Left colon (tissue), 2 donors: ENCODE results near the gene PSMD12. TPM values are rescaled to one million over a fixed set of nuclear protein-coding genes. Genes with fewer than 3 reads are reported as not detected.
"Not testable (repeated sequence)": the region's sequence is repeated elsewhere in the genome, so short reads cannot be mapped to it uniquely, and the experiment has no call there.

Source experiments
- ATAC-seq: fragments of 200-7000 bp; cut with Tn5 transposase; one replicate; pipeline ENCODE4 v1.9.1; 2020; ENCODE audit warnings: mild to moderate bottlenecking, moderate library complexity
- DNase-seq, 2 donors: peaks; one replicate each; pipeline ENCODE4 v3.0.0-alpha.2; 2020
- intact Hi-C, 2 donors: fragments of 100-400 bp; cut with DNase I in 1 of 2; cut with micrococcal nuclease in 1 of 2; formaldehyde crosslinking; loops; one replicate each; pipeline versions ENCODE4 v1.11.2 to v1.14.0; 2022; cut with DNase I, micrococcal nuclease
- total RNA-seq, 2 donors: library from RNA; stranded (reverse); fragmentation: NEBNext Ultra II Directional; extraction: Animal tissue kit (Norgen Biotek cat#: 25700); gene quantifications; one replicate each; pipeline ENCODE4 v1.2.1, GENCODE V29; 2021
- donor health status: DM: no; HTN: no; CAD: no.
- donor health status: DM: yes; HTN: yes; CAD: no.

PSMD12 gene
- total RNA-seq, 2 donors from 2014 or later, result 36.9 to 40.2 TPM

GRCh38 chr17:67390006-67390645 lies 23.7 kb upstream of the PSMD12 start:
- intact Hi-C loops, result no loop called here
- ATAC-seq (no peak), DNase-seq (no peak)

DNA sequence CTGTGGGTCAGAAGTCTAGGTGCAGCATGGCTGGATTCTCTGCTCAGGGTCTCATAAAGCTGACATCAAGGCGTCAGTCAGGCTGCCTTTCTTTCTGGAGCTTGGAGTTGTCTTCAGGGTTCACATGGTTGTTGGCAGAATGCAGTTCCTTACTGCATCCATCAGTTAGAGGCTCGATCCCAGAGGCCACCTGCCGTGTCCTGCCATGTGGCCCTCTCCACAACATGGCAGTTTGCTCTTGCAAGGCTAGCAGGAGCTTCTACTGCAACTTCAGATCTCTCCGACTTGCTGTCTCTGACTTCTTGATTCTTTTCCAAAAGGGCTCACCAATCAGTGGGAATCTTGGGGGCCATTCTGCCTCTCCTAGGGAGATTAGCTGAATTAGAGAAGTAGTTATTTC lies 22.6 kb upstream of the PSMD12 start:
- intact Hi-C loops, result no loop called here
- no peak for DNase-seq
- ATAC-seq, result no peak

- ATAC-seq, intact Hi-C loops, DNase-seq: not testable (repeated sequence)
Measured at GRCh38 chr17:67388536-67388935, 22.2 kb upstream of the PSMD12 start.

DNA sequence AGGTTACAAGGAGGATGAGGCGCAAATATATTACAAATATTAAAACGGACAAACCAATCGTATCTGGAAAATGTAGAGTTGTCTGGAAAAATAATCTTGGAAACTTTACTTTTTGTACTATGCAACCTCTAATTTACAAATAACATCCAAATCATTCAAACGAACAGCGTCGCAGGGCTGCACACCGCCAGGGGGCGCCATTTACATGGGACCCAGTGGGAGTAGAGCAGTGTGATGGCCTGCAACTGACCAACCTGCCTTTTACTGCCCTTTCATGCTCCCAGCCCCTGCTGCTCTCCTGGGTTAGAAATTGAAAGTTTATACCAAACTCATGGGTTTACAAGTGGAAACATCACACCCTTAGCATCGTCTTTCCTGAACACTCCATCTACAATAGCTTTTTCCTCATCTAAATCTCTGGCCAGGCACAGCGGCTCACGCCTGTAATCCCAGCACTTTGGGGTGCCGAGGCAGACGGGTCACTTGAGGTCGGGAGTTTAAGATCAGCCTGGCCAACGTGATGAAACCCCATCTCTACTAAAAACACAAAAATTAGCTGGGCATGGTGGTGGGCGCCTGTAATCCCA lies 20.7 kb upstream of the PSMD12 start:
- intact Hi-C loops, result no loop called here
- ATAC-seq (peak; percentile 78), DNase-seq (peak; percentile 36 to 73)

DNA sequence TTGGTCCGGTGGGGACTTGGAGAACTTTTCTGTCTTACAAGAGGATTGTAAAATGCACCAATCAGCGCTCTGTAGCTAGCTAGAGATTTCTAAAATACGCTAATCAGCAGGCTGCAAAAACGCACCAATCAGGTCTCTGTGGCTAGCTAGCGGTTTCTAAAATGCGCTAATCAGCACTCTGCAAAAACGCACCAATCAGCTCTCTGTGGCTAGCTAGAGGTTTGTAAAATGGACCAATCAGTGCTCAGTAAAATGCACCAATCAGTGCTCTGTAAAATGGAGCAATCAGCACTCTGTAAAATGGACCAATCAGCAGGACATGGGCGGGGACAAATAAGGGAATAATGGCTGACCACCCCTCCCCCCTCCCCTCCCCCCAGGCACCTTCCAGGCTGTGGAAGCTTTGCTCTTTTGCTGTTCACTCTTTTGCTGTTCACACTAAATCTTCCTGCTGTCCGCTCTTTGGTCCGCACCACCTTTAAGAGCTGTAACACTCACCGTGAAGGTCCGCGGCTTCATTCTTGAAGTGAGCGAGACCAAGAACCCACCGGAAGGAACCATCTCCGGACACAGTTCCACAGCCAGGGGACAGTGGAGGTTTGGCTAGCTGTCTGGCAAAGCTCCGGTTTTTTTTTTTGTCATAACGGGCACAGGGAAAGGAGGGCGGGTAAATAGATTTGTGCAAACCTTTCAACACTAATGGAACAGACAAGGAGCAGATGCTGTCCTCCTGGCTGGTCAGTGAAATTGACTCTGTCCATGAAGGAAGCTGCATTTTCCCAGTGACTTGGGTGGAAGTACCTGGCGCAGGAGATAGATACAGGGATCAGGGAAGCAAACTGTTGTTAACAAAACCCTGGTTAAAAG lies 19.0 kb upstream of the PSMD12 start:
- DNase-seq (no peak), ATAC-seq (no peak)
- intact Hi-C loops, result no loop called here

GRCh38 chr17:67381929-67382257 lies 15.5 kb upstream of the PSMD12 start:
- ATAC-seq (no peak), DNase-seq (no peak)
- intact Hi-C loops, result no loop called here

DNA sequence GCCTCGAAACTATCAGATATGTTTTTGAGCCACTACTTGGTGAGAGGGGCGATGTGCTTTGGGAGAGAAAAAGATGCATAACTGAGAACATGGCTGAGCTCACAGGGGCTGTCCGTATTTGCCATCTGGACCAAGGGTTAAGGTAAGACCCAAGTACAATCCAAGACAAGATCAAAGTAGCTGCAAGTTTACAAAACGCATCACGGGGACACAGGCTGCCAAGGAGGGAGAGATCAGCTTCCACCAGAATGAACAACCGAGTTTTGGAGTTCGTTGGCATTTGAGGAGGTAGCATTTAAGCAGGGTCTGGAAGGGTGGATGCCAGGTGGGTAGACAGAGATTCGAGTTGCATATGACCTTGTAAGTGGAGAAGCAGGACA lies 12.9 kb upstream of the PSMD12 start:
- intact Hi-C loops, result loop anchor here (5.0 to 10.0 kb wide), 4 partner anchors 93 to 308 kb away; no protein-coding TSS in a partner anchor
- no peak for ATAC-seq
- DNase-seq, result no peak

DNA sequence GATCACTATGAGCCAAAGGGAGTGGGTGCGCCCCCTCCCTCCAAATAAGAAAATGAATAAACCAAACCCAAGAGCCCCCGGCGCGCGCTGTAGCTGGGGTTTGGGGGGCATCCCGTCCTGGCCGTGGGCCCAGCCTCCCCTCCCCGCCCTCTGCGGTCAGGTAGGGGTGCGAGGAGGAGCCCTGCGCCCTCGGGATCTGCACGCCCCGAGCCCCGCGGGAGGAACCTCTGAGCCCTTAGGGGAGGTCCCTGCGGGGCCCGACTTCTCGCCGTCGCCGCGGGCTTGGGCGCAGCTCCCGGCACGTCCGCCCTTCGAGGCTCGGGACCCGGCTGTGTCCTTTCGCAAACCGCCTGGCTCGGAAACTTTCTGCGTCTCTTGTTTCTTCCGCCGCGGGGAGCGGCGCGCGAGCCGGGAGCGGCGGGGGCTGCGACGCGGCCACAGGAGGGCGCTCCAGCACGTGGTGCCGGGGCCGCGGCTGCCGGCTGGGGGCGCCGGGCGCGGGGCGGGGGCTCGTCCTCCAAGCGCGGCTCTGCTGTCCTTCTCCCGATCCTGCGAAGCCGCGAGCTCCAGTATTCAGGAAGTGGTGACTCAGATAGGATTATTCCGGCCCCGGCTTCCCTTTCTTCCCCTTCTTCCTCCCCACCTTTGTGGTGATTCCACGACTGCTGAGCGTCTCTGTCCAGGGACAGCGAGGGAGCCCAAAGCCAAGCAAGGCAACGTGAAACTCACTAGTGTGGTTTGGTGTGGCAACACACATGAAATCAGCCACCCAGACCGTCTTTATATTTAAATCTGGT lies 12.3 kb upstream of the PSMD12 start:
- intact Hi-C loops, result loop anchor here (5.0 to 10.0 kb wide), 4 partner anchors 94 to 309 kb away; no protein-coding TSS in a partner anchor
- ATAC-seq (peak; percentile 62), DNase-seq (peak; percentile 55 to 81)

- ATAC-seq (peak; percentile 59), DNase-seq (peak; percentile 46 to 64)
- intact Hi-C loops, result loop anchor here (5.0 to 10.0 kb wide), 4 partner anchors 95 to 310 kb away; no protein-coding TSS in a partner anchor
Measured at GRCh38 chr17:67377488-67378453, 11.4 kb upstream of the PSMD12 start.

DNA sequence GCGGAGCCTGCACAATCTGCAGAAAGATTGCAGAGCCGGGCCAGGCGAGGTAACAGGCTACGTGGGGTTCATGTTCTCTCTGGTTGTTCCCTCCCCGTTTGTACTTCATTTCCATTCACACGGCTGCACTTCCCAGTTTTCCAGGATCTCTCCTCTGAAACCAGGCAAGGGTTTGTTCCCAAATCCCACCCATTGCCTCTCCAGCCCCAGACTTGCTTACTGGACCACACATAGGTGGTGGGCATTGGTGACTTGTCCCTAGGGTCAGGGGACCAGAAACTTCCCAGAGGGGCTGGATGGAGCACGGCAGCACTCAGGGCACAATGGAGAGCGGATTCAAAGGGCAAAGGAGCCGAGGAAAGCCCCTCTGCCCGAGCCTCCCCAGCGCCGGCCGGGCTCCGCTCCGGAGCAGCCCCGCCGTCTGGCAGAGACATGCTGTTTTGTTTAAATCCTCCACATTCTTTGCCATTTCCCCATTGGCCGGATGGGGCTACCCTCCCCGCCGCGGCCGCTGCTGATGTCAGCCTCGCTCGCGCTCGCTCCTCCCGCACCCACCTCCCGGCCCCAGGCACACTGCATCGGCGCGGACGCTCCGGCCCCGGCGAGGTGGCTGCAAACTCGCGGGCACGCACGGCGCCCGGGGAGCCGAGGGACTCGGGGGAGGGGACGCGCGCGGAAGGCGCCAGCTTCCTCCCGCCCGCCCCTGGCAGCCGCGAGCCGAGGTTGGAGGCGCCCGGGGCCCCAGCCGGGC lies 10.5 kb upstream of the PSMD12 start, which contains the start of gene PITPNC1:
Gene PITPNC1, plus strand, starts transcription at position 545 of the 751 bp plus-strand sequence.
- intact Hi-C loops, result loop anchor here (5.0 to 10.0 kb wide), 4 partner anchors 95 to 310 kb away; no protein-coding TSS in a partner anchor
- ATAC-seq, result peak; percentile 74
- peak; percentile 81 to 89 for DNase-seq

DNA sequence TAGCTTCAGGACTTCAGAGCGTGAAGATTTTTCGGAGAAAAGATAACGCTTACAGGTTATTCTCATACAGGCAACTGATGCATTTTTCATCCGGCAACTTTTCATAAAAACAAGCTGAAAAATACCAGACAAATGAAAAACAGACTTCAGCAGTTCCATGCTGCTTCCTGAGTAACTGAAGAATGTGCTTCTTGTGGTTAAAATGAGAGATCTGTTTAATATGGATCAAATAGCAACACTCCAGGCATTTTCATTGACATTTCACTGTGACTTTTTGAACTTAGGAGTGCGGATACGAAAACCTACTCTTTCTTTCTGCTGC lies 10.0 kb upstream of the PSMD12 start:
- intact Hi-C loops, result loop anchor here (5.0 to 10.0 kb wide), 4 partner anchors 96 to 311 kb away; no protein-coding TSS in a partner anchor
- DNase-seq (no peak), ATAC-seq (no peak)

DNA sequence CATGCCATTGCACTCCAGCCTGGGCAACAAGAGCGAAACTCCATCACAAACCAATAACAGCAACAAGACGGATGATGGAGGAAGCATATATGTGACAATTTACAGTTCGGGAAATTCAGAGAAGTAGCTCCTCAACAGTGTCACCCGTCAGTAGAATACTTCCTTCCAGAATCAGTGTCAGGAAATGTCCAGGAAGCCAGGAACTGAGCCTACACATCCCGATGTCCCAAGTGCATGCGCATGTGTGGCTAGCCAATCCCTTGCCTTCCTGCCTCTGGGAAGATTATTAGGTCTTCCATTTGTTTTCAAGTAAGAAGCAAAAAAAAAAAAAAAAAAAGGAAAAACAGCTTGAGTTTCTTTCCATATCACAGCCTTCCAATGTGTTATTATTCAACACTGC lies 9.3 kb upstream of the PSMD12 start:
- no peak for DNase-seq
- intact Hi-C loops, result loop anchor here (5.0 to 10.0 kb wide), 4 partner anchors 97 to 312 kb away; no protein-coding TSS in a partner anchor
- no peak for ATAC-seq

DNA sequence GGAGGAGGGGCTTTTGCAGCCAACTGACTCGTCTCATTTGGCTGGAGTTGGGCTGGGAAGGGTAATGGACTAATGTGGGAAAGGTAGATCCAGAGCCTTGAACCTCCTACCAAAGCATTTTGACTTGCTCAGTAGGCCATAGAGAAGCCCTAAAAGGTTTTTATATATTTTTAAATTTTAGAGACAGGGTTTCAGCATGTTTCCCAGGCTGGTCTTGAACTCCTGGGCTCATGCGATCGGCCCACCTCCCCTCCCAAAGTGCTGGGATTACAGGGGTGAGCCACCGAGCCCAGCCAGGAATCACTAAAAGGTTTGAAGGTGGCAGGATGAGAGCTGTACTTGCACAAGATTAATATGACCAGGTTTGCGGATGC lies 8.7 kb upstream of the PSMD12 start:
- intact Hi-C loops, result loop anchor here (5.0 to 10.0 kb wide), 4 partner anchors 97 to 312 kb away; no protein-coding TSS in a partner anchor
- DNase-seq (no peak), ATAC-seq (no peak)

DNA sequence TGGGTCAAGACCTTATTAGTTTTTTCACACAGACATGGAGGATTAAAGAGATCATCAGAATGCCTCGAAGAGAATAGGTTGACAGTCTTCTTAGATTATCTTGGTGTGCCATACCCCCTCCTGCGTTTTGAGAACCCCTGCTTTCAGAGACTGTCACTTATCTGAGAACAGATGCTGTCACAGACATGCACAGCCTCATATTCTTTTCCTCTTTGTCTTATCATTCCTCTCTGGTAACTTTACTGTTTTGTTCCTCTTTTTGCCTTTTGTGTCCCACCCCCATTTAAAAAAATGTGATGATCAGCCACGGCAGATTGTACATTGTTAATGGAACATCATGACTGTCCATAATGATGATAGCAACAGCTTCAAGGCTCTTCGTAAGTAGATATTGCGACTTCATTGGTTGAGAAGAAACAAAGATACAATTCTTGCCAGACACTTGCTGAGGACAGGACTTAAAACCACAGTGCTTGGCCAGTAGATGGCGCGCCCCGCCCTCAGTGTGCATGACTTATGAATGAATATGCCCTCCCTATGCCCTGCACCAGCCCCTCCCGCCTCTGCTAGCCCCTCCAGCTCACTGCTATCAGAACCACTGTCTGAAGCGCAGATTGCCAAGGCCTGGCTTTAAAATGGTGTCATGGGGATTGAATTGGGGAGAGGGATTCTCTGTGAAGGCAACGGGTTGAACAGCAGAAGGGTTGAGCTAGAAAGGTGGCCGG lies 8.1 kb upstream of the PSMD12 start:
- intact Hi-C loops, result loop anchor here (5.0 to 10.0 kb wide), 4 partner anchors 98 to 313 kb away; no protein-coding TSS in a partner anchor
- ATAC-seq, result peak; percentile 40
- peak; percentile 82 to 93 for DNase-seq

- no peak for ATAC-seq
- DNase-seq, result no peak
- intact Hi-C loops, result loop anchor here in 1 of 2 donors (10.0 kb wide), 1 partner anchor 312 kb away; no protein-coding TSS in a partner anchor
Measured at GRCh38 chr17:67372751-67373150, 6.4 kb upstream of the PSMD12 start.

DNA sequence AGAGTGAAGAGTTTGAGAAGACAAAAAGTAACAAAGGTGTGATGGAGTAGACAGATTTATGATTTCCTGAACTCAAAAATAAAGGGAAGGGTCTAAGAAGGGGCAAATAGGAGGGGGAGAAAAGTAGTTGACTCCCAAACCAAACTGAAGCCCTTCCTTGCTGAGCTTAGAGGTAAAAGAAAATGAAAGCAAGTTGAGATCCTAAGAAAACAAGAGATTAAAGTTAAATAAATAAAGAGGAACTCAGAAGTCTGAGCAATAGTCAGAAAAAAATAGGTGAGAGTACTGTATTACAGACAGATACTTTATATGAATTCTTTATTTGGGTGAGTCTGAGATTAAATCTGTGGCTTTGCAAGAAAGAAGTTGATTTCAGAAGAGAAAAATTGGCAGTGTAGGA lies 3.3 kb upstream of the PSMD12 start:
- intact Hi-C loops, result loop anchor here in 1 of 2 donors (10.0 kb wide), 1 partner anchor 315 kb away; no protein-coding TSS in a partner anchor
- no peak for DNase-seq
- no peak for ATAC-seq
